ENCODE measurements around the gene CAPN5. TPM values are rescaled to one million over a fixed set of nuclear protein-coding genes. Genes with fewer than 3 reads are reported as not detected.

The CAPN5 gene
- total RNA-seq, 2 experiments from 2014 or later: 0.88 to 1.1 TPM

GRCh38 chr11:77081381-77081851 lies 14.6 kb downstream of the CAPN5 start:
- H3K27ac Mint-ChIP-seq: no peak overlapping the region
- peaks cover 7% of the 10 kb centered on the region for H3K4me1 Mint-ChIP-seq (ENCODE audit: low read depth)
- POLR2A ChIA-PET: no interaction called here
- no peak overlapping the region for H3K4me3 Mint-ChIP-seq
- no peaks in the 10 kb centered on the region for H3K36me3 Mint-ChIP-seq
- H3K9me3 Mint-ChIP-seq: peaks cover 4% of the 10 kb centered on the region
- CTCF ChIA-PET: interaction anchor here (1.5 to 2.4 kb wide), 2 partner anchors 10 to 162 kb away, joined by 4 to 23 read pairs; no protein-coding TSS in a partner anchor
- intact Hi-C loops (cut with micrococcal nuclease): no loop called here
- DNase-seq: no peak
- no peaks in the 10 kb centered on the region for H3K27me3 Mint-ChIP-seq

DNA sequence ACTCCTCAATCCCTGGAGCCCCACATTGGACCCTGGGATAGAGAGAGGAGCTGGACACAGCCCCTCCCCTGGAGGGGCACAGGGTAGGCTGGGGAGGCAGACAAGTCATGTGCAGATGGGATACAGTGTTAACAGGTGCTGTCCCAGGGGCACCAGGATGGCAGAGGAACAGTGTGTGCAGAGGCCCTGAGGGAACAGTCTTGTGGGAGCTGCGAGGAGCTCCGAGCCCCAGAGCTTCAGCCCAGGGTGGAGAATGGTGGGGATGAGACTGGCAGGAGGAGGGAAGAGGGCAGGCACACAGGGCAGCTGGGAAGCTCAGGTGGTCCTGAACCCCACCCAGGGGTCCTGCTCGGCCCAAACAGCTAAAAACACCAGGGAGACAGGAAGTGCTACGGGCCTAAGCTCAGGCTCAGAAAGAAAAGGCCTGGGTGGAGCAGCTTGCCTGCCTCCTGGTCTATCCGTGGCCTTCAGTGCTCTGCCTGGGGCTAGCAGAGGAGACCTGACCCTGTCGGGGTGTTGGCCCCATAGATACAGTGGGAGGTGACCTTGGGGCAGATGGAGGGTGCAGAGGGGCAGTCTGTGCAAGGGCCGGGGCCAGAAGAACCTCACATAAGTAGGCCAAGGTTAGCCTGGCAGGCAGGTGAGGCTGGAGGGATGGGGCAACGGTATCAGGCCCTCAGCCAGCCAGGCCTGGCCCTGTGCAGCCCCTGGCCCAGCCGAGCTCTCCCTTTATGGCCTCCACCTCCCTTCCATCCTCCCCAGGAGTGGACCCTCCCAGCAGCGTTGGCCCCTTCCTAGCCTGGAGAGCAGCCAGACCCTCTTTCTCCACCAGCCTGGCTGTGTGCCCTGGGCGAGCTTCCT lies 15.4 kb downstream of the CAPN5 start:
- no peak for DNase-seq
- peaks cover 4% of the 10 kb centered on the region for H3K9me3 Mint-ChIP-seq
- intact Hi-C loops (cut with micrococcal nuclease): no loop called here
- no peaks in the 10 kb centered on the region for H3K36me3 Mint-ChIP-seq
- peak overlapping the region; percentile 59 for H3K4me3 Mint-ChIP-seq
- no peaks in the 10 kb centered on the region for H3K27me3 Mint-ChIP-seq
- H3K4me1 Mint-ChIP-seq (ENCODE audit: low read depth): peaks cover 7% of the 10 kb centered on the region
- ChIA-PET POLR2A (interaction anchor here (0.9 kb wide), 1 partner anchor 13 kb away, joined by 3 read pairs; no protein-coding TSS in a partner anchor), CTCF (interaction anchor here (0.9 to 2.4 kb wide), 5 partner anchors 9 to 162 kb away, joined by 3 to 23 read pairs (median 4); partner anchors contain the start of gene CAPN5)
- H3K27ac Mint-ChIP-seq: peak overlapping the region; percentile 89

DNA sequence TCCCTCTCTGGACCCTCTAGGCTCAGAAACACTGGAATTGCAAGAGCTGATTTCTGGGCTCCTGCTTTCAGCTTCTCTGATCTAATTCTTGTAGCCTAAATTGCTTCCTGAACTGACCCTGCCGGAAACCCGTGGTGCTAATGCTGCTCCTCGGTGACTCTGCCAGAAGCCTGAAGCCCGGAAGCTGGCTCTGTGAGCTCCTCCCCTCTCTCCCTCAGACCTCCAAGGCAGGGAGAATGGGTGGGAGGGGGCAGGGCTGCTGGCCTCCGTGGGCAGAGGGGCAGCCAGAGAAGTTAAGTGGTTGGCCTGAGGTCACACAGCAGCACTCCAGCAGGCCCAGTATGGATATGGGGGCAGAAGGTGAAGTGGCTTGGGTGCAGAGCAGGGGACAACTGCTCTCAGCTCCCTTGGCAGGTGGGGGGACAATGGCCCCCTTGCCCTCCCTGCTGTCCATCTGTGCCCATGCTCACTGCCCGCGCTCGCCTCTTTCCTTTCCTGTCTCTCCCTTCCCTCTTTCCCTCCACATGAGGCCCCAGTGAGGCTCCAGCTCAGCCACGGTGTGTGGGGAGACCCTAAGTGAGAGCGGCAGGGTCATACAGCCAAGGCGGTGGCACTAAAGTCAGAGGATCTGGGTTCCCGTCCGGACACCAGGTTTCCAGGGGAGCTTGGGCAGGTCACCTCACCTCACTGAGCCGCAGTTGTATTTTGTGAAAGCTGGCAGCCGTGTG lies 16.2 kb downstream of the CAPN5 start:
- Mint-ChIP-seq H3K27ac (peak overlapping the region; percentile 89), H3K4me1 (ENCODE audit: low read depth) (peaks cover 7% of the 10 kb centered on the region), H3K27me3 (no peaks in the 10 kb centered on the region), H3K36me3 (no peaks in the 10 kb centered on the region), H3K9me3 (peaks cover 4% of the 10 kb centered on the region), H3K4me3 (peak overlapping the region; percentile 59)
- DNase-seq: peak; percentile 67
- ChIA-PET POLR2A (interaction anchor here (0.8 to 0.9 kb wide), 2 partner anchors 13 to 18 kb away, joined by 3 read pairs; no protein-coding TSS in a partner anchor), CTCF (interaction anchor here (0.9 to 2.4 kb wide), 4 partner anchors 8 to 163 kb away, joined by 3 to 23 read pairs (median 4); partner anchors contain the start of gene CAPN5)
- intact Hi-C loops (cut with micrococcal nuclease): no loop called here

- POLR2A ChIA-PET: interaction anchor here (0.8 kb wide), 1 partner anchor 19 kb away, joined by 3 read pairs; no protein-coding TSS in a partner anchor
- intact Hi-C loops (cut with micrococcal nuclease): no loop called here
- no peak for DNase-seq
- Mint-ChIP-seq H3K27me3 (no peaks in the 10 kb centered on the region), H3K36me3 (no peaks in the 10 kb centered on the region), H3K9me3 (peaks cover 2% of the 10 kb centered on the region), H3K4me3 (no peak overlapping the region), H3K4me1 (ENCODE audit: low read depth) (peaks cover 7% of the 10 kb centered on the region), H3K27ac (peak overlapping the region; percentile 42)
- CTCF ChIA-PET: interaction anchor here (0.9 to 2.4 kb wide), 3 partner anchors 7 to 17 kb away, joined by 3 to 23 read pairs (median 4); partner anchors contain the start of gene CAPN5
These were observed 16.9 kb downstream of the CAPN5 start for GRCh38 chr11:77083566-77084245.

- Mint-ChIP-seq H3K36me3 (no peaks in the 10 kb centered on the region), H3K27me3 (no peaks in the 10 kb centered on the region), H3K9me3 (no peaks in the 10 kb centered on the region), H3K27ac (no peak overlapping the region), H3K4me1 (ENCODE audit: low read depth) (peaks cover 7% of the 10 kb centered on the region), H3K4me3 (no peak overlapping the region)
- no peak for DNase-seq
- CTCF ChIA-PET: interaction anchor here (0.9 kb wide), 1 partner anchor 10 kb away, joined by 3 read pairs; no protein-coding TSS in a partner anchor
- intact Hi-C loops (cut with micrococcal nuclease): no loop called here
- POLR2A ChIA-PET: no interaction called here
These were observed 17.9 kb downstream of the CAPN5 start for GRCh38 chr11:77084581-77085191.

DNA sequence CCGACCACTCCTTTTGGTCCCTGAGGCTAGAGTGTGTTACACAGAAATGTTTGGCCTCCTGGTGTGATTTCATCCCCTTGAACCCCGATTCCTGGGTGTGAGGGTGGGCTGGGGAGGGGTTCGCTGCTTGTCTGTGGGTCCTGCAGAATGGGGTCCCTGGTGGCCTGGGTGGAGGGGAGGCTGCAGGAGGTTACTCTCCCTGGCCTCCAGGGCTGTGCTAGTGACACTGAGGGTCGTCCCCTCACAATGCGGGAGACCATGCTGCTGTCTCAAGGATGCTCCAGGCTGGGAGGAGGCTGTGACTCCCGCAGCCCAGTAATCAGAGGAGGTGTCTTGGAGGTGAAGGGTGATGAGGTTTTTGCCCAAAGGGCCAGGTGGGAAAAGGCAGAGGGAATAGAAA lies 18.9 kb downstream of the CAPN5 start:
- peaks cover 7% of the 10 kb centered on the region for H3K4me1 Mint-ChIP-seq (ENCODE audit: low read depth)
- H3K4me3 Mint-ChIP-seq: no peak overlapping the region
- ChIA-PET POLR2A (no interaction called here), CTCF (no interaction called here)
- H3K9me3 Mint-ChIP-seq: no peaks in the 10 kb centered on the region
- intact Hi-C loops (cut with micrococcal nuclease): no loop called here
- no peak overlapping the region for H3K27ac Mint-ChIP-seq
- H3K36me3 Mint-ChIP-seq: no peaks in the 10 kb centered on the region
- no peak for DNase-seq
- no peaks in the 10 kb centered on the region for H3K27me3 Mint-ChIP-seq

DNA sequence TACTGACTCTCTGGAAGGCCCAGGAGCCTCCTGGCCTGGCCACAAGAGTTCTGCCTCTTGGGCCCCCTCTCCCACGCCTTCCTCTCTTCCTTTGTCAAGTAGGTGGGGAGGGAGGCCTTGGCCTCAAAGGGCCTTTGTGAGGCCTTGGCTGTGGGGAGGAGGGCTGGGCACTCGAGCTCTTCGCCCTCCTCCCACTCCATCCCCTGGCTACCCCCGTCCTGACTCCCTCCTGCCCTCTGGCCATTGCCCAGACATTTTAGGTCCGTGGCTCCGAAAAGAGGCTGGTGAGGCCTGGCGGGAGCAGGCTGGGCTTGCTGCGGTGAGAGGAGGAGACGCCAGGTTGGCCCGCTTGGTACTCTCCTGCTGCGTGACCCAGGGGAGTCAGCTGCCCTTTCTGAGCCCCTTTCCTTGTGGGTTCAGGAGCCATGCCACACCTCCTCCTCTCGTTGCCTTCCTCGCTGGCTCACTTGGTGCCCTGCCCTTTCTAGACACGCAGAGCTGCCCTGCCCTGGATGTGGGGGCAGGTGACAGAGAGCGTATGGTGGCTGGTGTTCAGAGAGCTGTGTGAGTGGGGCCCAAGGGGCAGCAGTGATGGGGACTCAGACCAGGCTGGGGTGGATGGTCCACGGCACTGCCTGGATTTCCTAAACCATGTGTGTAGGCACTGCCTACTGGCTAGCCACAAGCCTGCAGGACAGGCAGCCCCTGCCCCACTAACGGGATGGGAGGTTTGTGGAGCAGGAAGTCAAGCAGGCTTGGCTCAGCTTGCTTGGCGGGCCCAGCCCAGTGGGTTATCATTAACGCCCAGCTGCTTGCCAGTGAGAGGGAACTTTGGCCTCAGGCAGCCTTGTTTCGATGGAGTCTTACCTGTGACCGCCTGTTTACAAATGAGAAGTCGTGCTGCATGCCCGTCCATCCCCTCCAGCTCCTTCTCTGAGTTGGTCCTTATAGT lies 20.0 kb downstream of the CAPN5 start:
- Mint-ChIP-seq H3K27me3 (no peaks in the 10 kb centered on the region), H3K4me1 (ENCODE audit: low read depth) (peaks cover 9% of the 10 kb centered on the region), H3K27ac (no peak overlapping the region), H3K9me3 (no peaks in the 10 kb centered on the region), H3K4me3 (no peak overlapping the region), H3K36me3 (no peaks in the 10 kb centered on the region)
- ChIA-PET POLR2A (no interaction called here), CTCF (interaction anchor here (1.6 kb wide), 1 partner anchor 39 kb away, joined by 6 read pairs; no protein-coding TSS in a partner anchor)
- DNase-seq: no peak
- intact Hi-C loops (cut with micrococcal nuclease): no loop called here

DNA sequence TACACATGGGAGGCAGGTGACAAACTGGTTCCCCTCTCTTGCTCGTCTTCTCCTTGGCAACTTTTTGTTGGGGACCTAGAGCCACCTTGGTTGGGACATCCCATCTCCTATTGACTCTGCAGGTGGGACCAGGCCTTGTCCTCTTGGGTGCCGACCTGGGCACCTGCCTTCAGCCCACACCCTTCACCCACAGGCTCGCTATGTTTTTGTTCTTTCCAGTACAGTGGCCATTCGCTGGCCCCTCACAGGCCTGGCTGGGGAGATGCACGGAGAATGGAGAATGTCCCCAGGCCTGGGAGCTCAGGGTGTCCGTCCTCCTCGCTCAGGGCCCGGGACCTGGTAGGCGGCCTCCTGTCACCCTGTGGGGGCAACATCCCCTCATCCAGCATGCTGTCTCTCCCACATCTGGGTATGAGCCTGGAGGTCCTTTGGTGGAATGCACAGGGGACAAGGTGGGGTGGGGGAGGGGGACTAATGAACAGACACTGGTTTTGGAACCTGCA lies 21.0 kb downstream of the CAPN5 start:
- CTCF ChIA-PET: interaction anchor here (1.6 kb wide), 1 partner anchor 40 kb away, joined by 6 read pairs; no protein-coding TSS in a partner anchor
- Mint-ChIP-seq H3K9me3 (no peaks in the 10 kb centered on the region), H3K27me3 (no peaks in the 10 kb centered on the region), H3K27ac (no peak overlapping the region), H3K36me3 (no peaks in the 10 kb centered on the region), H3K4me1 (ENCODE audit: low read depth) (peaks cover 4% of the 10 kb centered on the region), H3K4me3 (no peak overlapping the region)
- POLR2A ChIA-PET: no interaction called here
- intact Hi-C loops (cut with micrococcal nuclease): no loop called here
- no peak for DNase-seq

DNA sequence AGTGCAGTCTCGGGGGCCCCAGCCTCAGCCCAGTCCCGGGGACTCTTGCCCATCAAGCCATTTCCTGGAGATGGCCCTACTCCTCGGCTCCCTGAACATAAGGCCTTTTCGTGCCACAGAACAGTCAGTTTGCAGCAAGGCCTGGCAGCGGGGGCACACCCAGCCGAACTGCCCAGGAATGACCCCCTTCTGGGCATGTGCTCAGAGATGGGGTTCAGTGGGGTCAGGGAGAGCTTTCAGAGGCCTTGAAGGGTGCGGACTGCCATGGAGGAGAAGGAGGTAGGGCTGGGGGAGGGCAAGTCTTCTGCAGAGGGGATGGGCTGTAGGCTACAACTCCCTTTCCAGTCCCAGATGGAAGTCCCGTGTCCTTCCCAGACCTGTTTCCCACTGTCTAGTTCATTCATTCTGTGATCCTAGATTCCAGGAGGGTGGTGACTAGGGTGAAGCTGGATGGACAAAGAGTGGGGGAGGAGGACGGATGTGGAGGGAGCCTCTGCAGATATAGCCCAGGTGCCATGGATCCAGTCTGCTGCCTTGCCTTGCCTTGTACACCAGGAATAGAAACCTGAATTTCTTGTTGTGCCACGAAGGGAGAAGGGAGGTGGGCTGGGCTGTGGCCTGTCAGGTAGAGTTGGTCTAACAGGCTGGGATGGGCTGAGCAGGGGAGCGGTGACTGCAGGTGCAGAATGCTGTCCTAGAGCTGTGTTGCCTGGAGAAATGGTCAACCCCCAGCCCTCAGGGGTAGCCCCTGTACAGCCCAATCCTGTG lies 21.6 kb downstream of the CAPN5 start:
- ChIA-PET CTCF (interaction anchor here (4.4 kb wide), 1 partner anchor 40 kb away, joined by 92 read pairs; no protein-coding TSS in a partner anchor), POLR2A (interaction anchor here (0.6 kb wide), 1 partner anchor 99 kb away, joined by 3 read pairs; no protein-coding TSS in a partner anchor)
- no peak for DNase-seq
- peaks cover 2% of the 10 kb centered on the region for H3K4me1 Mint-ChIP-seq (ENCODE audit: low read depth)
- H3K9me3 Mint-ChIP-seq: no peaks in the 10 kb centered on the region
- intact Hi-C loops (cut with micrococcal nuclease): no loop called here
- H3K4me3 Mint-ChIP-seq: no peak overlapping the region
- H3K27ac Mint-ChIP-seq: no peak overlapping the region
- no peaks in the 10 kb centered on the region for H3K27me3 Mint-ChIP-seq
- no peaks in the 10 kb centered on the region for H3K36me3 Mint-ChIP-seq
